GM12878 (cell line): ENCODE measurements around the gene NRBF2. TPM values are rescaled to one million over a fixed set of nuclear protein-coding genes. Genes with fewer than 3 reads are reported as not detected.

Experiments used
- ETV6 ChIP-seq, 2 experiments: fragments of 450-650 bp in 1 of 2; IDR thresholded peaks in 1 of 2; conservative IDR thresholded peaks in 1 of 2; 2 replicates each; pipeline ENCODE4 v1.6.1; 2014; ENCODE audit warnings: antibody characterized with exemption in 1 of 2, borderline replicate concordance in 1 of 2, low read depth in 1 of 2, mild to moderate bottlenecking in 1 of 2, moderate library complexity in 1 of 2
- HCFC1 ChIP-seq: fragments of 150-350 bp; IDR thresholded peaks from 2 replicates; pipeline ENCODE4 v1.6.1; 2014; ENCODE audit warnings: low read length
- IRF3 ChIP-seq: fragments of 450-650 bp; IDR thresholded peaks from 2 replicates; pipeline ENCODE4 v1.6.1; 2014; ENCODE audit warnings: mild to moderate bottlenecking
- KDM1A ChIP-seq: fragments of 200-600 bp; sonication (generic); IDR thresholded peaks from 2 replicates; pipeline ENCODE4 v1.6.1; 2016; ENCODE audit warnings: borderline replicate concordance
- PRDM15 ChIP-seq: fragments of 450-650 bp; formaldehyde crosslinking; IDR thresholded peaks from 2 replicates; pipeline ENCODE4 v1.4.0; 2020; ENCODE audit warnings: mild to moderate bottlenecking, moderate library complexity
- RUNX3 ChIP-seq: IDR thresholded peaks from 2 replicates; pipeline ENCODE4 v1.6.1; 2012; ENCODE audit warnings: low read length, inconsistent platforms
- SMARCA5 ChIP-seq: fragments of 450-650 bp; IDR thresholded peaks from 2 replicates; pipeline ENCODE4 v1.6.1; 2017; ENCODE audit warnings: mild to moderate bottlenecking
- TCF3 ChIP-seq: IDR thresholded peaks from 2 replicates; pipeline ENCODE4 v1.6.1; 2012; ENCODE audit warnings: low read depth, mild to moderate bottlenecking, low read length, borderline replicate concordance; ENCODE audit not compliant: insufficient read depth
- USF2 ChIP-seq: IDR thresholded peaks from 2 replicates; pipeline ENCODE4 v1.6.1; 2011; ENCODE audit warnings: low read depth, low read length, improper control_type of control experiment, borderline replicate concordance
- ZBTB40 ChIP-seq: fragments of 450-650 bp; IDR thresholded peaks from 2 replicates; pipeline ENCODE4 v1.6.1; 2016; ENCODE audit warnings: mild to moderate bottlenecking, moderate library complexity, borderline replicate concordance
- polyA plus RNA-seq, 11 experiments: library from polyadenylated mRNA; depleted of rRNA in 4 of 11; unstranded in 6 of 11; stranded (reverse) in 5 of 11; fragments of >200 nt; fragmentation: Nextera tagmentation in 4 of 11; fragmentation: Illumina TruSeq in 1 of 11; extraction: Ambion mirVana in 4 of 11; extraction: Trizol in 1 of 11; gene quantifications; 1 replicate in 1 of 11; 2 replicates in 10 of 11; pipeline versions ENCODE4 v1.2.1 to v1.2.3, GENCODE V29; 2011 to 2016; ENCODE audit warnings: inconsistent platforms in 2 of 11, missing spikeins in 2 of 11, low read depth in 1 of 11
- total RNA-seq, 4 experiments: library from RNA; depleted of rRNA in 3 of 4; stranded (reverse); fragments of >200 nt in 3 of 4; fragmentation: Illumina TruSeq in 1 of 4; extraction: Trizol in 1 of 4; gene quantifications; 2 replicates each; pipeline versions ENCODE4 v1.2.1 to v1.2.3, GENCODE V29; 2013 to 2021

The NRBF2 gene
- total and polyA plus RNA-seq, 10 of the 15 experiments (the other 5 are each of a cell fraction or from before 2014, with no cell fraction given) = 17.8 to 39.8 (median 27.7) TPM

- TF ChIP-seq SMARCA5 = no peak
- no peak for TF ChIP-seq TCF3
- no peak for TF ChIP-seq USF2
- no peak for TF ChIP-seq HCFC1
- no peak for TF ChIP-seq IRF3
- no peak for TF ChIP-seq KDM1A
- no peak for TF ChIP-seq PRDM15 (CRISPR knock-in tag)
- no peak for TF ChIP-seq RUNX3
- TF ChIP-seq ETV6 (conservative IDR thresholded peaks at IDR 0.05 in 1 of 2, IDR thresholded peaks at IDR 0.05 in 1 of 2; ENCODE audit: borderline replicate concordance in 1 of 2, low read depth in 1 of 2) = no peak
- no peak for TF ChIP-seq ZBTB40
Measured at GRCh38 chr10:63146503-63146902, 13.4 kb downstream of the NRBF2 start (continued).
